GM23248 (cell line): ENCODE measurements around the gene GCNT1. TPM values are rescaled to one million over a fixed set of nuclear protein-coding genes. Genes with fewer than 3 reads are reported as not detected.

Experiments used
- DNase-seq: peaks from one replicate; pipeline ENCODE4 v3.0.0-alpha.2; 2015
- H2AFZ ChIP-seq: fragments of 200-600 bp; sonication (generic); 2 replicates; pipeline ENCODE4 v1.6.1; 2016; ENCODE audit warnings: antibody characterized with exemption
- H3F3A ChIP-seq: fragments of 200-600 bp; sonication (generic); 2 replicates; pipeline ENCODE4 v1.6.1; 2016; ENCODE audit warnings: mild to moderate bottlenecking, antibody characterized with exemption, mixed run types; ENCODE audit not compliant: insufficient read depth
- H3K27ac ChIP-seq: fragments of 200-600 bp; sonication (generic); 2 replicates; pipeline ENCODE4 v1.5.1; 2016; ENCODE audit warnings: mild to moderate bottlenecking
- H3K27me3 ChIP-seq: fragments of 200-600 bp; sonication (generic); replicated peaks from 2 replicates; pipeline ENCODE4 v1.6.1; 2016; ENCODE audit warnings: mild to moderate bottlenecking; ENCODE audit not compliant: insufficient read depth
- H3K36me3 ChIP-seq: fragments of 200-600 bp; sonication (generic); 2 replicates; pipeline ENCODE4 v1.6.1; 2016; ENCODE audit warnings: low read depth, mild to moderate bottlenecking
- H3K4me1 ChIP-seq: fragments of 200-600 bp; sonication (generic); 2 replicates; pipeline ENCODE4 v1.6.1; 2016; ENCODE audit warnings: mild to moderate bottlenecking; ENCODE audit not compliant: insufficient read depth
- H3K4me2 ChIP-seq: fragments of 200-600 bp; sonication (generic); one replicate; pipeline ENCODE4 v1.6.1; 2016; ENCODE audit warnings: mild to moderate bottlenecking; ENCODE audit not compliant: unreplicated experiment
- H3K4me3 ChIP-seq: fragments of 200-600 bp; sonication (generic); 2 replicates; pipeline ENCODE4 v1.5.1; 2016; ENCODE audit warnings: mild to moderate bottlenecking
- H3K79me2 ChIP-seq: fragments of 200-600 bp; sonication (generic); 2 replicates; pipeline ENCODE4 v1.6.1; 2016; ENCODE audit warnings: mild to moderate bottlenecking; ENCODE audit not compliant: insufficient read depth
- H3K9ac ChIP-seq: fragments of 200-600 bp; sonication (generic); 2 replicates; pipeline ENCODE4 v1.6.1; 2016; ENCODE audit warnings: mild to moderate bottlenecking
- H3K9me2 ChIP-seq: fragments of 200-600 bp; sonication (generic); 2 replicates; pipeline ENCODE4 v1.6.1; 2016; ENCODE audit warnings: mixed run types, mild to moderate bottlenecking, moderate library complexity; ENCODE audit not compliant: insufficient read depth
- H3K9me3 ChIP-seq: fragments of 200-600 bp; sonication (generic); one replicate; pipeline ENCODE4 v1.6.1; 2017; ENCODE audit warnings: low read depth
- H4K20me1 ChIP-seq: fragments of 200-600 bp; sonication (generic); 2 replicates; pipeline ENCODE4 v1.6.0; 2016; ENCODE audit not compliant: insufficient read depth
- EZH2 ChIP-seq: fragments of 200-600 bp; sonication (generic); IDR thresholded peaks from 2 replicates; pipeline ENCODE4 v1.6.1; 2018; ENCODE audit warnings: antibody characterized with exemption, mild to moderate bottlenecking; ENCODE audit not compliant: insufficient read depth, poor library complexity, severe bottlenecking
- EZH2phosphoT487 ChIP-seq: fragments of 200-600 bp; sonication (generic); IDR thresholded peaks from 2 replicates; pipeline ENCODE4 v1.6.1; 2018; ENCODE audit warnings: antibody characterized with exemption, moderate library complexity, mild to moderate bottlenecking, low read depth; ENCODE audit not compliant: insufficient read depth
- WGBS, 2 experiments: methylation state at CpG; one replicate each; pipeline ENCODE4 v1.1.6; 2015 to 2017; ENCODE audit warnings: low lambda C conversion rate in 2 of 2, low coverage in 1 of 2; ENCODE audit errors: missing lambda C conversion rate in 2 of 2; 5-methylcytosine and 5-hydroxymethylcytosine counted together
- in situ Hi-C: fragments of 300-500 bp; cut with MboI; formaldehyde crosslinking; loops from 2 replicates; pipeline ENCODE4 v1.15.0; 2020
- polyA plus RNA-seq: library from polyadenylated mRNA; unstranded; fragments of >200 nt; fragmentation: Nextera tagmentation; extraction: Ambion mirVana; gene quantifications from 2 replicates; pipeline ENCODE4 v1.2.1, GENCODE V29; 2016
- total RNA-seq: library from RNA; depleted of rRNA; stranded (reverse); fragments of >200 nt; shearing (Covaris generic); gene quantifications from 2 replicates; pipeline ENCODE4 v1.2.3, GENCODE V29; 2014; rRNA removed

GCNT1 gene
- total and polyA plus RNA-seq, 2 experiments from 2014 or later = 8.5 to 15.2 TPM

DNA sequence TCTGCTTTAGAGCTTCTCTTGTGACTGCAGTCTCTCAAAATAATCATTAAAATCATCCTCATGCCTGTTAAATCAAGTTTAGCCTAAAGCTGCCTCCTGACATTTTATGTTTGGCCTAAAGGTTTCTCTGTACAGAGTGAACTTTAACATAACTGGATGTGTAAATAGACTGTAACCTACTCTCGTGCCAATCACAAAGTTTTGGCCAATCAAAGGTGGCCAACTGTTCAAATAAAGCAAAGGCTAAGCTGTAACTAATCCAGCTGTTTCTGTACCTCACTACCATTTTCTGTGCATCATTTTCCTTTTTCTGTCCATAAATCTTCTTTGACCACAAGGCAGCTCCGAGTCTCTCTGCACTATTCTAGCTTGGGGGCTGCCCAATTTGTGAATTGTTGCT, 86.2 kb downstream of the GCNT1 start:
- in situ Hi-C loops = no loop called here
- Histone ChIP-seq H4K20me1 (no peaks in the 10 kb centered on the region), H3K9ac (no peak overlapping the region), H3K9me3 (no peaks in the 10 kb centered on the region), H3F3A (no peaks in the 10 kb centered on the region), H3K27me3 (no peaks in the 10 kb centered on the region), H3K4me1 (no peaks in the 10 kb centered on the region), H3K4me2 (no peak overlapping the region), H3K79me2 (no peaks in the 10 kb centered on the region), H3K9me2 (no peaks in the 10 kb centered on the region), H3K27ac (no peak overlapping the region), H3K36me3 (no peaks in the 10 kb centered on the region), H2AFZ (no peak overlapping the region), H3K4me3 (no peak overlapping the region)
- 63 to 74% methylated on average over 2 of the region's 2 CpGs for WGBS, 2 experiments
- DNase-seq = no peak
- TF ChIP-seq EZH2 = no peak
- no peak for TF ChIP-seq EZH2phosphoT487

GRCh38 chr9:76552181-76552580, 93.2 kb downstream of the GCNT1 start:
- 96 to 100% methylated on average over 1 of the region's 1 CpG for WGBS, 2 experiments
- no peaks in the 10 kb centered on the region for H3K9me3 ChIP-seq
- H3K36me3 ChIP-seq = no peaks in the 10 kb centered on the region
- DNase-seq = no peak
- no peak overlapping the region for H3K9ac ChIP-seq
- H3K9me2 ChIP-seq = no peaks in the 10 kb centered on the region
- H4K20me1 ChIP-seq = no peaks in the 10 kb centered on the region
- TF ChIP-seq EZH2 = no peak
- TF ChIP-seq EZH2phosphoT487 = no peak
- no peaks in the 10 kb centered on the region for H3K79me2 ChIP-seq
- no peaks in the 10 kb centered on the region for H3F3A ChIP-seq
- peaks cover 2% of the 10 kb centered on the region; the same call in 1 of the 2 replicates for H3K4me1 ChIP-seq
- no peak overlapping the region for H3K27ac ChIP-seq
- no peaks in the 10 kb centered on the region for H3K27me3 ChIP-seq
- no peak overlapping the region for H3K4me2 ChIP-seq
- no peak overlapping the region for H3K4me3 ChIP-seq
- H2AFZ ChIP-seq = no peak overlapping the region
- in situ Hi-C loops = no loop called here

DNA sequence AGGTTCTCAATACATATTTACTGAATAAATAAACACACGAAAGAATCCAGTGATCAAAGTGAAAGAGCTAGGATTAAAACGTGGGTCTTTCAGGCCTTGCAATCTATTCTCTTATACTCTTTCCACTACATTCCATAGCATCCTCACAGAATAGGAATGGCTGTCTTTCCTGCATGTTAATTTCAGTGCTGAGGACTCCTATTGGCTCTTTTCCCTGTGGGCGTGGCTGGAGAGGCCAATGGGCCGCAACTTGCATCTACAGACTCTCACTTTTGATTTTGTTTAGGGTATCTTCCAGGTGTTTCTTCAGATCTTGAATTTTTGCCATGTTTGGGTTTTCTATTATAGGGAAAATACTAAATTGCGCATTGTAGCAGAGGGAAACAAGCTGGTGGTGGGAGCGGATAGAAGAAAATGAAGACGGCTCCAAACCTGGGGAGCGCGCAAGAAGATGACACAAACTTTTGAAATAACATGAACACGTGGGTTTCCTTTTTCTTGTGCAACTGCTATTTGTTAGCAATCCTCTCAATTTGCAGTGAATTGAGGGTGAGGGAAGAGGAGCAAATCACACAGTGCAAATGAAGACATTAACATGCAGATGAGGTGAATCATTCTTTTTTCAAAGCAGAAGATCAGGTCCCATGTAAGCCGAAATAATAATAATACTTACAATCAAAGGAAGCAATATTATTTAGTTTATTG, 93.9 kb downstream of the GCNT1 start:
- 92 to 93% methylated on average over 11 of the region's 11 CpGs for WGBS, 2 experiments
- no peak for DNase-seq
- no peak overlapping the region for H3K4me2 ChIP-seq

DNA sequence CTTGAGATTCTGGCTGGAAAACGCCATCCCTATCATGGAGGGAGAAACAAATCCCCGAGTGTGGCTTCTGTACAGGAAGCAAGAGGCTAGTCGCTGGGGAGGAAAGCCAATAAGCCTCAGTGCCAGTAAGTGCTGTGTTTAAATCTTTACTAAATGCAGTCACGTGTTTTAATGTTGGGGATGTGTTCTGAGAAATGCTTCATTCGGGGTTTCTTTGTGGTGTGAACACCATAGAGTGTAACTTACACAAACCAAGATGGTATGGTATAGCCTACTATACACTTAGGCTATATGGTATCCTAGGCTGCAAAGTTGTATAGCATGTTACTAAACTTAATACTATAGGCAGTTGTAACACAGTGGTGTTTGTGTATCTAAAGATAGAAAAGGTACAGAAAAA, 94.7 kb downstream of the GCNT1 start:
- Histone ChIP-seq H3K9me3 (no peaks in the 10 kb centered on the region), H3K9me2 (no peaks in the 10 kb centered on the region), H2AFZ (no peak overlapping the region), H4K20me1 (no peaks in the 10 kb centered on the region), H3K27ac (no peak overlapping the region), H3K27me3 (no peaks in the 10 kb centered on the region), H3K4me2 (no peak overlapping the region), H3K4me1 (peaks cover 16% of the 10 kb centered on the region), H3K79me2 (no peaks in the 10 kb centered on the region), H3K36me3 (no peaks in the 10 kb centered on the region), H3K9ac (no peak overlapping the region), H3K4me3 (no peak overlapping the region), H3F3A (no peaks in the 10 kb centered on the region)
- in situ Hi-C loops = no loop called here
- WGBS, 2 experiments = 90 to 93% methylated on average over 5 of the region's 5 CpGs
- TF ChIP-seq EZH2phosphoT487 = no peak
- no peak for TF ChIP-seq EZH2
- DNase-seq = no peak

More for the DNA sequence above, 93.9 kb downstream of the GCNT1 start:
- H3K9me2 ChIP-seq = no peaks in the 10 kb centered on the region
- no peaks in the 10 kb centered on the region for H3F3A ChIP-seq
- in situ Hi-C loops = no loop called here
- no peak overlapping the region for H3K27ac ChIP-seq
- H3K36me3 ChIP-seq = no peaks in the 10 kb centered on the region
- H3K27me3 ChIP-seq = no peaks in the 10 kb centered on the region
- H3K79me2 ChIP-seq = no peaks in the 10 kb centered on the region
- peaks cover 10% of the 10 kb centered on the region for H3K4me1 ChIP-seq
- H3K9ac ChIP-seq = no peak overlapping the region
- H3K4me3 ChIP-seq = no peak overlapping the region
- no peak overlapping the region for H2AFZ ChIP-seq
- TF ChIP-seq EZH2 (no peak), EZH2phosphoT487 (no peak)
- H3K9me3 ChIP-seq = no peaks in the 10 kb centered on the region
- H4K20me1 ChIP-seq = no peaks in the 10 kb centered on the region

Other genes with a start within 250 kb of the GCNT1 start
- gene RFK, start 64.8 kb upstream of the GCNT1 start, total RNA-seq = 16.6 and 19.1 TPM in 2 replicates
- gene RFK, start 64.8 kb upstream of the GCNT1 start, polyA plus RNA-seq = 18.9 and 20.0 TPM in 2 replicates